Muscle of leg (tissue), 11 donors: ENCODE results near the gene SLC5A2. TPM values are rescaled to one million over a fixed set of nuclear protein-coding genes. Genes with fewer than 3 reads are reported as not detected.
"Not testable (repeated sequence)": the region's sequence is repeated elsewhere in the genome, so short reads cannot be mapped to it uniquely, and the experiment has no call there.

ENCODE experiments used
- DNase-seq: peaks from one replicate; pipeline ENCODE4 v3.0.0; 2013
- H3K27ac ChIP-seq: one replicate; pipeline ENCODE4 v1.5.1; 2013; ENCODE audit warnings: mild to moderate bottlenecking, low read length, control low read depth
- H3K27me3 ChIP-seq: one replicate; pipeline ENCODE4 v1.6.1; 2013; ENCODE audit warnings: low read length; ENCODE audit not compliant: control insufficient read depth, insufficient read depth
- H3K36me3 ChIP-seq: one replicate; pipeline ENCODE4 v1.6.1; 2013; ENCODE audit warnings: low read length; ENCODE audit not compliant: control insufficient read depth, insufficient read depth
- H3K4me1 ChIP-seq: one replicate; pipeline ENCODE4 v1.6.1; 2013; ENCODE audit warnings: low read length; ENCODE audit not compliant: control insufficient read depth, insufficient read depth
- H3K4me3 ChIP-seq: one replicate; pipeline ENCODE4 v1.5.1; 2013; ENCODE audit warnings: low read length, control low read depth
- H3K9me3 ChIP-seq: replicated peaks from 2 replicates; pipeline ENCODE4 v1.6.1; 2013; ENCODE audit warnings: low read depth, low read length; ENCODE audit not compliant: control insufficient read depth
- WGBS: methylation state at CpG from one replicate; pipeline ENCODE4 v1.1.5; 2013; ENCODE audit warnings: missing lambda C conversion rate; ENCODE audit not compliant: insufficient coverage; 5-methylcytosine and 5-hydroxymethylcytosine counted together
- polyA plus RNA-seq, 8 donors: library from polyadenylated mRNA; unstranded; fragments of 120-200 nt; gene quantifications; one replicate each; pipeline versions ENCODE4 v1.2.1 to v1.2.3, GENCODE V29; 2013; ENCODE audit warnings: inconsistent platforms in 1 of 8, low replicate concordance in 1 of 8; ENCODE audit not compliant: insufficient read length in 8 of 8, insufficient read depth in 1 of 8
- total RNA-seq: library from RNA; stranded (reverse); fragments of 120-200 nt; gene quantifications from one replicate; pipeline ENCODE4 v1.2.4, GENCODE V29; 2013

Gene SLC5A2
- total and polyA plus RNA-seq, 9 donors: 0.44 to 11.6 (median 8.7) TPM

- WGBS: 67% methylated on average over 2 of the region's 6 CpGs
- no peaks in the 10 kb centered on the region for H3K27me3 ChIP-seq
- DNase-seq: no peak
Measured at GRCh38 chr16:31513126-31513525, 30.2 kb downstream of the SLC5A2 start.

GRCh38 chr16:31513884-31514283 lies 31.0 kb downstream of the SLC5A2 start:
- Histone ChIP-seq H3K4me1 (peaks cover 4% of the 10 kb centered on the region), H3K9me3 (no peaks in the 10 kb centered on the region), H3K27ac (no peak overlapping the region), H3K27me3 (no peaks in the 10 kb centered on the region), H3K36me3 (no peaks in the 10 kb centered on the region), H3K4me3 (no peak overlapping the region)
- no peak for DNase-seq

More at GRCh38 chr16:31513126-31513525, 30.2 kb downstream of the SLC5A2 start:
- H3K9me3 ChIP-seq: no peaks in the 10 kb centered on the region
- H3K4me3 ChIP-seq: no peak overlapping the region
- H3K4me1 ChIP-seq: peaks cover 4% of the 10 kb centered on the region
- H3K27ac ChIP-seq: no peak overlapping the region
- no peaks in the 10 kb centered on the region for H3K36me3 ChIP-seq

- DNase-seq: no peak
- Histone ChIP-seq H3K27ac (no peak overlapping the region), H3K9me3 (no peaks in the 10 kb centered on the region), H3K36me3 (no peaks in the 10 kb centered on the region), H3K4me3 (no peak overlapping the region), H3K27me3 (no peaks in the 10 kb centered on the region), H3K4me1 (no peaks in the 10 kb centered on the region)
- WGBS: no CpG with 5 or more reads among the region's 4 CpGs
Measured at GRCh38 chr16:31517800-31518402, 35.0 kb downstream of the SLC5A2 start.

GRCh38 chr16:31519759-31520431 lies 37.0 kb downstream of the SLC5A2 start:
- Histone ChIP-seq H3K4me1 (no peaks in the 10 kb centered on the region), H3K27ac (no peak overlapping the region), H3K9me3 (no peaks in the 10 kb centered on the region), H3K36me3 (no peaks in the 10 kb centered on the region), H3K4me3 (no peak overlapping the region), H3K27me3 (no peaks in the 10 kb centered on the region)
- no peak for DNase-seq
- WGBS: no CpG with 5 or more reads among the region's 2 CpGs

GRCh38 chr16:31521368-31521767 lies 38.4 kb downstream of the SLC5A2 start:
- DNase-seq: no peak
- H3K4me1 ChIP-seq: no peaks in the 10 kb centered on the region
- WGBS: no CpG with 5 or more reads among the region's 3 CpGs
- no peaks in the 10 kb centered on the region for H3K9me3 ChIP-seq
- H3K4me3 ChIP-seq: no peak overlapping the region
- H3K27me3 ChIP-seq: no peaks in the 10 kb centered on the region
- no peak overlapping the region for H3K27ac ChIP-seq
- no peaks in the 10 kb centered on the region for H3K36me3 ChIP-seq

GRCh38 chr16:31522071-31522470 lies 39.1 kb downstream of the SLC5A2 start:
- H3K36me3 ChIP-seq: no peaks in the 10 kb centered on the region
- DNase-seq: no peak
- no peaks in the 10 kb centered on the region for H3K9me3 ChIP-seq
- no peaks in the 10 kb centered on the region for H3K27me3 ChIP-seq
- H3K4me1 ChIP-seq: no peaks in the 10 kb centered on the region
- H3K27ac ChIP-seq: no peak overlapping the region
- no peak overlapping the region for H3K4me3 ChIP-seq
- 100% methylated on average over 1 of the region's 6 CpGs for WGBS

- not testable (repeated sequence) for DNase-seq, H3K9me3 ChIP-seq, H3K4me1 ChIP-seq, H3K36me3 ChIP-seq, H3K27ac ChIP-seq, H3K4me3 ChIP-seq
- H3K27me3 ChIP-seq: peaks cover 14% of the 10 kb centered on the region
- WGBS: no CpG with 5 or more reads among the region's 6 CpGs
Measured at GRCh38 chr16:31523768-31524167, 40.8 kb downstream of the SLC5A2 start.

GRCh38 chr16:31525113-31525512 lies 42.2 kb downstream of the SLC5A2 start:
- H3K36me3 ChIP-seq: no peaks in the 10 kb centered on the region
- H3K4me3 ChIP-seq: no peak overlapping the region
- 87% methylated on average over 3 of the region's 3 CpGs for WGBS
- peaks cover 25% of the 10 kb centered on the region for H3K27me3 ChIP-seq
- H3K9me3 ChIP-seq: no peaks in the 10 kb centered on the region
- no peak for DNase-seq
- H3K27ac ChIP-seq: no peak overlapping the region
- H3K4me1 ChIP-seq: peaks cover 14% of the 10 kb centered on the region

- no peak within 1 kb of the TSS for H3K27ac ChIP-seq
- H3K27me3 ChIP-seq: peaks cover 35% of the 10 kb centered on the region
- H3K4me1 ChIP-seq: peaks cover 14% of the 10 kb centered on the region
- H3K4me3 ChIP-seq: no peak within 1 kb of the TSS
- DNase-seq: no peak
- H3K36me3 ChIP-seq: no peaks in the 10 kb centered on the region
- WGBS: 53% methylated on average over 3 of the region's 6 CpGs
- H3K9me3 ChIP-seq: no peaks in the 10 kb centered on the region
Measured at GRCh38 chr16:31527734-31528274, 44.9 kb downstream of the SLC5A2 start, which contains the start of gene AHSP. TSS of gene AHSP (plus strand) at chr16:31527900. CDS start at chr16:31528140, 240 bp downstream.

GRCh38 chr16:31528523-31529107 lies 45.7 kb downstream of the SLC5A2 start:
- Histone ChIP-seq H3K27me3 (peaks cover 35% of the 10 kb centered on the region), H3K36me3 (no peaks in the 10 kb centered on the region), H3K4me1 (peaks cover 14% of the 10 kb centered on the region), H3K27ac (no peak overlapping the region), H3K9me3 (no peaks in the 10 kb centered on the region), H3K4me3 (peak overlapping the region; percentile 27)
- DNase-seq: peak; percentile 32
- WGBS: 19% methylated on average over 7 of the region's 11 CpGs
